Ascending aorta (tissue), 2 donors: ENCODE results near the gene GRN. TPM values are rescaled to one million over a fixed set of nuclear protein-coding genes. Genes with fewer than 3 reads are reported as not detected.
A peak's percentile ranks its signal among the peaks of the same experiment; 100 is the strongest.
"Not testable (repeated sequence)": the region's sequence is repeated elsewhere in the genome, so short reads cannot be mapped to it uniquely, and the experiment has no call there.

Experiments used
- DNase-seq, 2 donors: peaks; one replicate each; pipeline ENCODE4 v3.0.0-alpha.2; 2019; ENCODE audit warnings: low spot score in 2 of 2
- H3K27ac ChIP-seq, 2 donors: fragments of 200-600 bp; sonication (generic); one replicate each; pipeline ENCODE4 v1.5.1; 2016 to 2017; ENCODE audit warnings: mild to moderate bottlenecking in 1 of 2
- H3K27me3 ChIP-seq: fragments of 200-600 bp; sonication (generic); one replicate; pipeline ENCODE4 v1.5.1; 2017
- H3K36me3 ChIP-seq, 2 donors: fragments of 200-600 bp; sonication (generic); one replicate each; pipeline ENCODE4 v1.5.1; 2016
- H3K4me1 ChIP-seq, 2 donors: fragments of 200-600 bp; sonication (generic); one replicate each; pipeline ENCODE4 v1.5.1; 2016 to 2017; ENCODE audit warnings: mild to moderate bottlenecking in 1 of 2
- H3K4me3 ChIP-seq, 2 donors: fragments of 200-600 bp; sonication (generic); one replicate each; pipeline ENCODE4 v1.5.1; 2016 to 2017; ENCODE audit warnings: mild to moderate bottlenecking in 1 of 2
- H3K9me3 ChIP-seq, 2 donors: fragments of 200-600 bp; sonication (generic); one replicate each; pipeline ENCODE4 v1.5.1; 2016
- CTCF ChIP-seq, 3 experiments: fragments of 200-600 bp in 2 of 3; fragments of 450-650 bp in 1 of 3; sonication (generic) in 2 of 3; IDR thresholded peaks; one replicate each; pipeline ENCODE4 v1.5.1; 2016 to 2019; ENCODE audit warnings: antibody characterized with exemption in 3 of 3, mild to moderate bottlenecking in 1 of 3, moderate library complexity in 1 of 3
- intact Hi-C: fragments of 100-400 bp; cut with DNase I; formaldehyde crosslinking; loops from one replicate; pipeline ENCODE4 v1.15.1; 2023
- total RNA-seq: library from RNA; depleted of rRNA; stranded (reverse); fragments of >200 nt; gene quantifications from one replicate; pipeline ENCODE4 v1.1.0, GENCODE V29; 2016

GRN gene
- total RNA-seq, 1 donor from 2014 or later, result 430 TPM

GRCh38 chr17:44327715-44328449, 17.2 kb upstream of the GRN start:
- no peak for DNase-seq
- Histone ChIP-seq H3K27ac (no peak overlapping the region), H3K4me1 (peaks cover 7 to 24% of the 10 kb centered on the region in 2 donors), H3K27me3 (no peaks in the 10 kb centered on the region), H3K36me3 (no peaks in the 10 kb centered on the region), H3K9me3 (no peaks in the 10 kb centered on the region), H3K4me3 (no peak overlapping the region)
- intact Hi-C loops, result loop anchor here (2.0 to 10.0 kb wide), 2 partner anchors 257 to 423 kb away; partner anchors contain the start of genes G6PC3 and MPP2
- TF ChIP-seq CTCF (IDR thresholded peaks at IDR 0.05), result no peak

- H3K27ac ChIP-seq, H3K27me3 ChIP-seq, H3K9me3 ChIP-seq, H3K36me3 ChIP-seq, DNase-seq, H3K4me3 ChIP-seq: not testable (repeated sequence)
- intact Hi-C loops, result loop anchor here (10.0 kb wide), 1 partner anchor 425 kb away; the partner anchor contains the start of gene MPP2
- H3K4me1 ChIP-seq, result peaks cover 0 to 14% of the 10 kb centered on the region in 2 donors
Observed at GRCh38 chr17:44329516-44329915, 15.6 kb upstream of the GRN start.

- intact Hi-C loops, H3K27me3 ChIP-seq, H3K9me3 ChIP-seq, H3K4me3 ChIP-seq, H3K27ac ChIP-seq, H3K36me3 ChIP-seq, DNase-seq: not testable (repeated sequence)
- H3K4me1 ChIP-seq, result peaks cover 0 to 14% of the 10 kb centered on the region in 2 donors
Observed at GRCh38 chr17:44330263-44330662, 14.8 kb upstream of the GRN start.

DNA sequence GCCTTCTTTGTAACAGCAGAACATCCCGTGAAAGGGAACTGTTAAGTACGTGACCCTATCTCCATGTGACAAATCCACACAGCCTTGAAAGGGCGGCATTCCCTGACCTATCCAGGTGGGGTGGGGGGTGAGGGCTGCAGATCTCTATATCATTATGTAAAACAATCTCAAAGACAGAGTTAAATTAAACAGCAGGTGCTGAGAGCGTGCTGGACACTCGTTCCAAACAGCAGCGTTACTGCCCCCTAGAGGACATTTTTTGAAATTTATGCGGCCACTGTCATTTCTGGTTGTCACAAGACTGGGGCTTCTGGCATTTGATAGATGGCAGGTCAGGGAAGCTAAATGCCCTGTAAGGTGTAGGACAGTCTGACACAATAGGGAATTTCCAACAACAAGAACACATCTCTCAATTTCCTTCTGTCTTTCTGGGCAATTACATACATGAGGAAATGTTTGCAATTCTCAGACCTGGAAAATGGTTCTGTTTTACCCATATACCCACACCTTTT, 13.8 kb upstream of the GRN start:
- Histone ChIP-seq H3K27me3 (no peaks in the 10 kb centered on the region), H3K36me3 (no peaks in the 10 kb centered on the region), H3K9me3 (no peaks in the 10 kb centered on the region), H3K4me3 (no peak overlapping the region), H3K4me1 (peaks cover 0 to 8% of the 10 kb centered on the region in 2 donors), H3K27ac (no peak overlapping the region)
- DNase-seq, result peak in 1 of 2 donors; percentile 89
- intact Hi-C loops, result no loop called here
- peak; percentile 64 to 78 (median 73) for TF ChIP-seq CTCF (IDR thresholded peaks at IDR 0.05)

GRCh38 chr17:44333371-44333770, 11.7 kb upstream of the GRN start:
- TF ChIP-seq CTCF (IDR thresholded peaks at IDR 0.05), result no peak
- Histone ChIP-seq H3K4me3 (no peak overlapping the region), H3K27ac (no peak overlapping the region), H3K9me3 (no peaks in the 10 kb centered on the region), H3K4me1 (peaks cover 0 to 4% of the 10 kb centered on the region in 2 donors), H3K27me3 (no peaks in the 10 kb centered on the region), H3K36me3 (no peaks in the 10 kb centered on the region)
- DNase-seq, result no peak
- intact Hi-C loops, result no loop called here

DNA sequence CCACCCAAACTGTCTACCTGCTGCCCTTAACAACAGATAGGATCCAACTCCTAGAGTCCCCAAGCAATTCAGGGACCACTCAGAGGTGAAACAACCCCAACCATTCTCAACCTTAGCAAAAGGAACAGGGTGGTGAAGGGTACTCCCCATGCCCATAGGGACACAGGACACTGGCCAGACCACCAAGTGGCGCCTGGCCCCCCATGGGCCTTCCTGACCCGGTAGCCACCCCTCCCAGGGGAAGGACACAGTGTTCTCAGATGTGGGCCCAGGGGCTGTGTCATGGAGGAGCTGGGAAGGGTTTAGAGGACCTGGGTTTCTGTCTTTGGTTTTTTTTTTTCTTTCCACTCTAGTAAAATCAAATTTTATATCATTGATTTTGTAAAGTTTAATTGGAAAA, 10.8 kb upstream of the GRN start:
- intact Hi-C loops, result no loop called here
- Histone ChIP-seq H3K9me3 (no peaks in the 10 kb centered on the region), H3K27ac (no peak overlapping the region), H3K4me3 (no peak overlapping the region), H3K36me3 (no peaks in the 10 kb centered on the region), H3K4me1 (peaks cover 0 to 4% of the 10 kb centered on the region in 2 donors), H3K27me3 (no peaks in the 10 kb centered on the region)
- TF ChIP-seq CTCF (IDR thresholded peaks at IDR 0.05), result no peak
- DNase-seq, result no peak
